Gastrocnemius medialis (tissue), 4 donors: ENCODE measurements around the gene OTOP3. TPM values are rescaled to one million over a fixed set of nuclear protein-coding genes. Genes with fewer than 3 reads are reported as not detected.

Experiments used
- ATAC-seq, 2 donors: fragments of 150-250 bp; one replicate each; pipeline ENCODE4 v1.9.1; 2016
- DNase-seq, 2 donors: peaks; one replicate each; pipeline ENCODE4 v3.0.0-alpha.2; 2019
- H3K27ac ChIP-seq, 4 donors: fragments of 200-600 bp; sonication (generic); 1 replicate in 1 of 4; 2 replicates in 3 of 4; pipeline ENCODE4 v1.5.1; 2016 to 2018; ENCODE audit warnings: mild to moderate bottlenecking in 2 of 4, moderate library complexity in 1 of 4
- H3K27me3 ChIP-seq, 3 donors: fragments of 200-600 bp; sonication (generic) in 2 of 3; 1 replicate in 1 of 3; 2 replicates in 2 of 3; pipeline versions ENCODE4 v1.5.1 to v1.6.0; 2016 to 2019; ENCODE audit warnings: mild to moderate bottlenecking in 1 of 3, moderate library complexity in 1 of 3
- H3K36me3 ChIP-seq, 2 donors: fragments of 200-600 bp; sonication (generic) in 1 of 2; one replicate each; pipeline ENCODE4 v1.5.1; 2017 to 2018
- H3K4me1 ChIP-seq, 2 donors: fragments of 200-600 bp; sonication (generic) in 1 of 2; one replicate each; pipeline ENCODE4 v1.5.1; 2016 to 2017; ENCODE audit warnings: mild to moderate bottlenecking in 2 of 2
- H3K4me3 ChIP-seq, 4 donors: fragments of 200-600 bp; sonication (generic) in 3 of 4; 1 replicate in 1 of 4; 2 replicates in 3 of 4; pipeline ENCODE4 v1.5.1; 2016 to 2019; ENCODE audit warnings: mild to moderate bottlenecking in 2 of 4
- H3K9me3 ChIP-seq, 3 donors: fragments of 200-600 bp; sonication (generic) in 2 of 3; 1 replicate in 1 of 3; 2 replicates in 2 of 3; pipeline ENCODE4 v1.5.1; 2016 to 2019
- POLR2A ChIP-seq, 2 donors: fragments of 450-650 bp; IDR thresholded peaks; one replicate each; pipeline ENCODE4 v1.6.1; 2017; ENCODE audit warnings: antibody characterized with exemption in 2 of 2, mild to moderate bottlenecking in 2 of 2, moderate library complexity in 2 of 2
- in situ Hi-C, 4 donors: fragments of 200-750 bp; cut with MboI; loops; one replicate each; pipeline versions ENCODE4 v1.15.0 to v1.8.0; 2017; ENCODE audit warnings: low sequenced_read_pairs in 4 of 4
- intact Hi-C: fragments of 100-400 bp; cut with DNase I; formaldehyde crosslinking; loops from one replicate; pipeline ENCODE4 v1.15.1; 2023; ENCODE audit warnings: low total_unique reads
- total RNA-seq, 4 donors: library from RNA; depleted of rRNA; stranded (reverse); fragments of >200 nt; gene quantifications; one replicate each; pipeline versions ENCODE4 v1.1.0 to v1.2.3, GENCODE V29; 2016
- TF ChIP-seq, protein P1 (sequence below), 5 experiments: fragments of 450-650 bp in 3 of 5; fragments of 200-600 bp in 2 of 5; sonication (generic) in 2 of 5; IDR thresholded peaks in 4 of 5; conservative IDR thresholded peaks in 1 of 5; 1 replicate in 4 of 5; 2 replicates in 1 of 5; pipeline ENCODE4 v1.5.1; 2016 to 2019; ENCODE audit warnings: antibody characterized with exemption in 5 of 5, mild to moderate bottlenecking in 3 of 5, moderate library complexity in 3 of 5

OTOP3 gene
- total RNA-seq, 4 donors from 2014 or later = not detected

DNA sequence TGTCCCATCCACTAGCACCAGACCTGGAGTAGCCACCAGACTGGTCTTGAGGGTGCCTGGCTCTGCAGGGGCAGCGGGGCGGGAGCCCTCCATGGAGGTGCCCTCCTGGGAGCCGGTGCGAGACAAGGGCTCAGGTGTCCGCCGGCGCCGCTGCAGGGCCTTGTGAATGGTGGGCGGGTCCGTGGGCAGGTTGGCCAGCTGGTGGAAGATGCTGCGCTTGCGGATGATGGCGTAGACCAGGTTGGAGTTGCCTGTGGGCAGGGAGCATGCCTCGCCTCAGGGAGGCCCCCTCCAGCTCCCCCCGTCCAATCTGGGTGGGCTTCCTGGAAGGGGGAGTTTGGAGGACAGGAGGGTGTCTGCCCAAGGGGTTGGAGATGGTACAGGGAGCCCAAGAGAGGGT lies 18.4 kb downstream of the OTOP3 start:
- no peak for DNase-seq
- peaks cover 0 to 6% (median 0%) of the 10 kb centered on the region in 3 donors for H3K27me3 ChIP-seq
- H3K4me3 ChIP-seq = no peak overlapping the region
- H3K36me3 ChIP-seq = no peaks in the 10 kb centered on the region
- H3K9me3 ChIP-seq = no peaks in the 10 kb centered on the region
- TF ChIP-seq, protein P1, sequence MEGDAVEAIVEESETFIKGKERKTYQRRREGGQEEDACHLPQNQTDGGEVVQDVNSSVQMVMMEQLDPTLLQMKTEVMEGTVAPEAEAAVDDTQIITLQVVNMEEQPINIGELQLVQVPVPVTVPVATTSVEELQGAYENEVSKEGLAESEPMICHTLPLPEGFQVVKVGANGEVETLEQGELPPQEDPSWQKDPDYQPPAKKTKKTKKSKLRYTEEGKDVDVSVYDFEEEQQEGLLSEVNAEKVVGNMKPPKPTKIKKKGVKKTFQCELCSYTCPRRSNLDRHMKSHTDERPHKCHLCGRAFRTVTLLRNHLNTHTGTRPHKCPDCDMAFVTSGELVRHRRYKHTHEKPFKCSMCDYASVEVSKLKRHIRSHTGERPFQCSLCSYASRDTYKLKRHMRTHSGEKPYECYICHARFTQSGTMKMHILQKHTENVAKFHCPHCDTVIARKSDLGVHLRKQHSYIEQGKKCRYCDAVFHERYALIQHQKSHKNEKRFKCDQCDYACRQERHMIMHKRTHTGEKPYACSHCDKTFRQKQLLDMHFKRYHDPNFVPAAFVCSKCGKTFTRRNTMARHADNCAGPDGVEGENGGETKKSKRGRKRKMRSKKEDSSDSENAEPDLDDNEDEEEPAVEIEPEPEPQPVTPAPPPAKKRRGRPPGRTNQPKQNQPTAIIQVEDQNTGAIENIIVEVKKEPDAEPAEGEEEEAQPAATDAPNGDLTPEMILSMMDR (IDR thresholded peaks at IDR 0.05 in 4 of 5, conservative IDR thresholded peaks at IDR 0.05 in 1 of 5) = no peak
- TF ChIP-seq POLR2A (IDR thresholded peaks at IDR 0.05) = no peak
- in situ Hi-C loops = loop anchor here in 1 of 4 donors (25.0 kb wide), 1 partner anchor 233 kb away; the partner anchor contains the start of gene SUMO2
- no peak for ATAC-seq
- intact Hi-C loops = loop anchor here (10.0 kb wide), 1 partner anchor 209 kb away; the partner anchor contains the start of gene NHERF1
- no peak overlapping the region for H3K27ac ChIP-seq
- no peaks in the 10 kb centered on the region for H3K4me1 ChIP-seq

DNA sequence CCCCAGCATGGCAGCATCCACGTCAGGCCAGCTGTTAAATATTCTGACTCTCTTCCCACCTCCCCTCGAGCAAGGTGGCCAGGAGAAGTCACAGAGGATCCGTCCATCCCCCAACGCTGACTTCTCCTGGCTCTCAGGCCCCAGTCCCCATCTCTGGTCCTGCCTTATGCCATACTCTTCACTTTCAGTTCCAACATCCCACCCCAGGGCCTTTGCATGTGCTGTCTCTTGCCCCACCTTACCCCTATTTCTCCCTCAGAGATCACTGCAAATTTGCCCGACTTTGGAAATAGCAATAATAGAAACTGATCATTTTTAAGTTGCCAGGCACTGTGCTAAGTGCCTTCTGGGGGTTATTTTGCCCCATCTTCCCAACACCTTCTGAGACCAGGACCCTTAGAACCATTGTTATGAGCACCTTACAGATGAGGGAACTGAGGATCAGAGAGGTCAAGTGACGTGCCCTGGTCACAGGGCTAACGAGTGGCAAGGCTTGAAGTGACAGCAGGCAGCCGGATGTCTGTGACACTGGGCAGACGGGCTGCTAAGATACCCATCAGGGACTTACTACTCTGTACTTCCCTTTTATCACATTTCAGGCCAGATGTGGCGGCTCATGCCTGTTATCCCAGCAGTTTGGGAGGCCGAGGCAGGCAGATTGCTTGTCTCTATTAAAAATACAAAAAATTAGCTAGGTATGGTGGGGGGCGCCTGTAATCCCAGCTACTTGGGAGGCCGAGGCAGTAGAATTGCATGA lies 19.1 kb downstream of the OTOP3 start:
- Histone ChIP-seq H3K36me3 (no peaks in the 10 kb centered on the region), H3K4me1 (no peaks in the 10 kb centered on the region), H3K27ac (no peak overlapping the region), H3K4me3 (no peak overlapping the region), H3K27me3 (peaks cover 0 to 6% (median 0%) of the 10 kb centered on the region in 3 donors), H3K9me3 (no peaks in the 10 kb centered on the region)
- in situ Hi-C loops (loop anchor here in 1 of 4 donors (25.0 kb wide), 1 partner anchor 232 kb away; the partner anchor contains the start of gene SUMO2), intact Hi-C loops (loop anchor here (5.0 to 10.0 kb wide), 2 partner anchors 163 to 210 kb away; partner anchors contain the start of gene NHERF1)
- TF ChIP-seq POLR2A (IDR thresholded peaks at IDR 0.05) = no peak
- TF ChIP-seq, protein P1 (IDR thresholded peaks at IDR 0.05 in 4 of 5, conservative IDR thresholded peaks at IDR 0.05 in 1 of 5) = no peak
- DNase-seq = no peak
- ATAC-seq = no peak

- in situ Hi-C loops = loop anchor here in 1 of 4 donors (25.0 kb wide), 1 partner anchor 231 kb away; the partner anchor contains the start of gene SUMO2
- no peak for DNase-seq
- ATAC-seq = no peak
- Histone ChIP-seq H3K9me3 (no peaks in the 10 kb centered on the region), H3K4me1 (no peaks in the 10 kb centered on the region), H3K27ac (no peak overlapping the region), H3K4me3 (no peak overlapping the region), H3K27me3 (peaks cover 0 to 6% (median 0%) of the 10 kb centered on the region in 3 donors), H3K36me3 (no peaks in the 10 kb centered on the region)
- no peak for TF ChIP-seq POLR2A (IDR thresholded peaks at IDR 0.05)
- TF ChIP-seq, protein P1 (IDR thresholded peaks at IDR 0.05 in 4 of 5, conservative IDR thresholded peaks at IDR 0.05 in 1 of 5) = no peak
- intact Hi-C loops = loop anchor here (5.0 to 10.0 kb wide), 2 partner anchors 164 to 211 kb away; partner anchors contain the start of gene NHERF1
Measured at GRCh38 chr17:74956093-74956492, 20.4 kb downstream of the OTOP3 start.

DNA sequence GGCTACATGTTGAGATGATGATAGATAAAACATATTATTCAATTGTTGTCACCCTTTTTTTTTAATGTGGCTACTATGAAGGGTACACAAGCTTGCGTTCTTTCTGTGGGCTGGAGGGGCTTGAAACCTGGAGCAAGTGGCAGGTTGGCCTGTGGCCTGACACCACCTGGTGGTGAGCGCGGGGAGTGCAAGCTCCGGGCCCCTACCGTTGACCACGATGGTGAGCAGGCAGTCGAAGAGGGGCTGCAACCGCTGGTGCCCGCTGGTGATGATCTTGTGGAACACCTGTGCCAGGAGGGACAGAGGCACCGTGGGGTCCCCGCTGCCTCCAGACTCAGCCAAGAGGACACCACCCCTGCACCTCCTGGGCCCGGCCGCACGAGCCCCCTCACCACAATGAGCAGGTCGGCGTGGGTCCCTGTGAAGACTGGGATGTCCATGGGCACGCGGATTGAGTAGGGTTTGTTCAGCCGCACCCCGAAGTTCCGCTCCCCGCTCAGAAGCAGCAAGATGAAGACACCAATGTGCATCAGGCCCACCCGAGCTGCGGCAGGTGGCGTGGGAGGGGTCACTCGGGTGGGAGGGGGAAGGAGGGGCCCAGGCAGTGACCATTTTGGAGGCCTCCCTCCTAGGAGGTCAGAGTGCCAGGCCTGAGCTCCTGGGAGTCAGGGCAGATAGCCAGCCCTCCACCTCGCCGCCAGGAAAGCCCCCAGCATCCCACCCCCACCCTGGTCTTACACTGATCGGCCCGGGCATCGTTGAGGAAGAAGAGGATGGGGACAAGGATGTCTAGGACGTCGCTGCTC lies 22.4 kb downstream of the OTOP3 start:
- Histone ChIP-seq H3K36me3 (no peaks in the 10 kb centered on the region), H3K4me1 (no peaks in the 10 kb centered on the region), H3K27me3 (no peaks in the 10 kb centered on the region), H3K27ac (no peak overlapping the region), H3K9me3 (no peaks in the 10 kb centered on the region), H3K4me3 (no peak overlapping the region)
- TF ChIP-seq, protein P1 (IDR thresholded peaks at IDR 0.05 in 4 of 5, conservative IDR thresholded peaks at IDR 0.05 in 1 of 5) = peak; percentile 67 to 93 (median 88)
- no peak for TF ChIP-seq POLR2A (IDR thresholded peaks at IDR 0.05)
- DNase-seq (peak; percentile 39 to 45), ATAC-seq (peak in 1 of 2 donors; percentile 44)
- in situ Hi-C loops = loop anchor here in 1 of 4 donors (25.0 kb wide), 1 partner anchor 229 kb away; the partner anchor contains the start of gene SUMO2
- intact Hi-C loops = loop anchor here (1.0 to 10.0 kb wide), 3 partner anchors 35 to 213 kb away; partner anchors contain the start of genes NHERF1 and USH1G
